Measurements from ENCODE around the gene ABHD17C.

The ABHD17C gene

DNA sequence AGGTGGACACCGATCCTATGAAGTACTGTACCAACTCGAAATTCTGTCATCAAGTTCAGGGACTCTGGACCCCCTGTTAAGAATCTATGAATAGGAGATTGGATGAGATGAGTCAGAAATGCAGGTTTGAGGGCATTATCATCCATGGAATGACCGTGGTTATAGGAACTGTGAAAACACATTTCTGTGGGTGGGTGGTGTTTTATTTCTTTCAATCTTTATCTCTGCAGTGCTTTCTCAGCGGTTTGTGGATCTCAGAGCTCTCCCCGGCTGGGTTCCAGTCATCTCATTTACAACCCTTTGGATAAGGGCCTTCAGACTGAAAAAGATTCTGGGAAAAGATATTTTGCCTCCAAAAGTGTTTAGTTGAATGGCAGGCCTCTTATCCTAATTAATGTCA is 5.4 kb upstream of the ABHD17C start:
- peaks cover 8% of the 10 kb centered on the region for H3K27me3 ChIP-seq (ENCODE audit: insufficient read depth, poor library complexity, severe bottlenecking)
- H3K27ac ChIP-seq (replicated peaks) = no peak overlapping the region
- no peak for TF ChIP-seq GABPA (IDR thresholded peaks at IDR 0.05; ENCODE audit: low read depth)
- H3K4me3 ChIP-seq (replicated peaks; ENCODE audit: insufficient read depth, low read length) = no peak overlapping the region
- DNase-seq (ENCODE audit: low read depth in 1 of 2, low spot score in 1 of 2) = no peak

DNA sequence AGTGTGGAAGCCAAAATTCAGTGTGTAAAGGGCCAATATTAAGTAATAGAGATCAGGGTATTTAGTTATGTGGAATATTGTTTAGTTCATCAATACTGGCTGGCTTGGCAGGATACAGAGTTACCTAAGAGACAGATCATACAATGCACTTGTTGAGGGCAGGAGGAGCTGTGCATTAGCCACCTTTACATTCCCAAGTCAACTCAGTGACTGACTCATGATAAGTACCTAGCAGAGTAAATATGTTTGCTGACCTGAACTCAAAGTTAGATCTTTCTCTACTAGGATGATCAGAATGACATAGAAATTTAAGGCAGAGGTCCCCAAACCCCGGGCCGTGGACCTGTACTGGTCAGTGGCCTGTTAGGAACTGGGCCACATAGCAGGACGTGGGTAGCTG is 3.5 kb upstream of the ABHD17C start:
- TF ChIP-seq GABPA (IDR thresholded peaks at IDR 0.05; ENCODE audit: low read depth) (no peak), SPI1 (IDR thresholded peaks at IDR 0.05; ENCODE audit: borderline replicate concordance, low read depth) (no peak)
- no peak overlapping the region for H3K4me3 ChIP-seq (replicated peaks; ENCODE audit: insufficient read depth, low read length)
- DNase-seq (ENCODE audit: low read depth in 1 of 2, low spot score in 1 of 2) = no peak
- H3K27ac ChIP-seq (replicated peaks) = no peak overlapping the region
- peaks cover 13% of the 10 kb centered on the region for H3K27me3 ChIP-seq (ENCODE audit: insufficient read depth, poor library complexity, severe bottlenecking)

- Histone ChIP-seq H3K4me3 (replicated peaks; ENCODE audit: insufficient read depth, low read length) (peak overlapping the region; percentile 75), H3K27me3 (ENCODE audit: insufficient read depth, poor library complexity, severe bottlenecking) (peaks cover 13% of the 10 kb centered on the region), H3K27ac (replicated peaks) (no peak overlapping the region)
- TF ChIP-seq POLR2AphosphoS5 (IDR thresholded peaks at IDR 0.05; ENCODE audit: low read depth) (no peak), CTCF (IDR thresholded peaks at IDR 0.05; ENCODE audit: insufficient read depth, low read length) (no peak), SPI1 (IDR thresholded peaks at IDR 0.05; ENCODE audit: borderline replicate concordance, low read depth) (no peak), GABPA (IDR thresholded peaks at IDR 0.05; ENCODE audit: low read depth) (no peak), REST (IDR thresholded peaks at IDR 0.05; ENCODE audit: insufficient replicate concordance, low read depth) (no peak)
- no peak for DNase-seq (ENCODE audit: low read depth in 1 of 2, low spot score in 1 of 2)
These were observed 1.2 kb upstream of the ABHD17C start for GRCh38 chr15:80693682-80694610.

DNA sequence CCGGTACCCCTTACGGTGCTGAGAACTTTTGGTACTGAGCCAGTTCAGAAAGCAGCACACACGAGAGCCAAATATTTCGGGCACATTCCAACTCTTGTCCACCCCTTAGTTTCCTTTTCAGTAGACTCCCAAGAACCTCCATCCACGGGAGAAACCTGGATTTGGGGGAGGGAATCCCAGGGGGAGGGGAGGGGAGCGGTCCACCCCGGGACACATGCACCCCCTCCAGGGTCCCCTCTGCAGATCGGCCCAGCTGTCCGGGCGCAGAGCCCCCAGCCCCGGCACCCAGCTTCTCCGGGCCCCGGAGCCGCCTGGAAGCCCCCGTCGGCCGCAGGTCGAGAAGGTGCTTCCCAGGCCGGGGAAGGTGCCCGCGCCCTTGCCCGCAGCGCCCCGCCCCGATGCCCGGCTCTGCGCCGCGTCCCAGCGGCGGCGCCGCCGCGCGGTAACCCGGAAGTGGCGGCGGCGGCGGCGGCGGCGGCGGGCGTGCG is 455 bp upstream of the ABHD17C start:
- Histone ChIP-seq H3K27me3 (ENCODE audit: insufficient read depth, poor library complexity, severe bottlenecking) (peaks cover 13% of the 10 kb centered on the region), H3K27ac (replicated peaks) (no peak overlapping the region; the same call in 1 of the 2 replicates), H3K4me3 (replicated peaks; ENCODE audit: insufficient read depth, low read length) (peak overlapping the region; percentile 75)
- DNase-seq (ENCODE audit: low read depth in 1 of 2, low spot score in 1 of 2) = peak in 1 of 2 experiments; percentile 4
- TF ChIP-seq SPI1 (IDR thresholded peaks at IDR 0.05; ENCODE audit: borderline replicate concordance, low read depth) (no peak), POLR2AphosphoS5 (IDR thresholded peaks at IDR 0.05; ENCODE audit: low read depth) (no peak), GABPA (IDR thresholded peaks at IDR 0.05; ENCODE audit: low read depth) (no peak), CTCF (IDR thresholded peaks at IDR 0.05; ENCODE audit: insufficient read depth, low read length) (no peak), REST (IDR thresholded peaks at IDR 0.05; ENCODE audit: insufficient replicate concordance, low read depth) (no peak)
